Ovary (tissue), 3 donors: Measurements from ENCODE around the gene WTAP.
A peak's percentile ranks its signal among the peaks of the same experiment; 100 is the strongest.

ENCODE experiments used
- CTCF ChIP-seq, 3 donors: fragments of 450-650 bp in 2 of 3; fragments of 200-600 bp in 1 of 3; IDR thresholded peaks; one replicate each; pipeline versions ENCODE4 v1.5.1 to v1.8.0; 2016 to 2022; ENCODE audit warnings: antibody characterized with exemption in 3 of 3, mild to moderate bottlenecking in 1 of 3
- POLR2A ChIP-seq: fragments of 450-650 bp; IDR thresholded peaks from one replicate; pipeline ENCODE4 v1.6.1; 2017; ENCODE audit warnings: antibody characterized with exemption, mild to moderate bottlenecking, moderate library complexity
- donor health status: DM: no; HTN: no; CAD: no.

GRCh38 chr6:159720708-159721107 is 6.6 kb upstream of the WTAP start:
- TF ChIP-seq CTCF (IDR thresholded peaks at IDR 0.05) (peak in 1 of 3 donors; percentile 13), POLR2A (no peak)
